SW 1271 (cell line): ENCODE measurements around the gene KRTAP10-8.
"Not testable (repeated sequence)": the region's sequence is repeated elsewhere in the genome, so short reads cannot be mapped to it uniquely, and the experiment has no call there.

Source experiments
- DNase-seq, 2 experiments: peaks; one replicate each; lab custom pipeline; 2025; lab: John Stamatoyannopoulos, UW

Gene KRTAP10-8

DNA sequence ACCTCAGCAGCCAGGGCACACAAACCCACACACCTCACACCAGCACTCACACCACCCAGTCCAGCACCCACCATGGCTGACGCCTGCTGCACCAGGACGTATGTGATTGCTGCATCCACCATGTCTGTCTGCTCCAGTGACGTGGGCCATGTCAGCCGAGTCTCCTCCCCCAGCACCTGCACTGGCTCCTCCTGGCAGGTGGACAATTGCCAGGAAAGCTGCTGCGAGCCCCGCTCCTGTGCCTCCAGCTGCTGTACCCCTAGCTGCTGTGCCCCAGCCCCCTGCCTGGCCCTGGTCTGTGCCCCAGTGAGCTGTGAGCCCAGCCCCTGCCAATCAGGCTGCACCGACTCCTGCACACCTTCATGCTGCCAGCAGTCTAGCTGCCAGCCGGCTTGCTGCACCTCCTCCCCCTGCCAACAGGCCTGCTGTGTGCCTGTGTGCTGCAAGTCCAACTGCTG, at the start of gene KRTAP10-8:
KRTAP10-8 (plus strand) TSS at position 51 of the 458 bp plus-strand sequence; CDS start at position 73, 22 bp downstream.
- DNase-seq, result no peak

DNA sequence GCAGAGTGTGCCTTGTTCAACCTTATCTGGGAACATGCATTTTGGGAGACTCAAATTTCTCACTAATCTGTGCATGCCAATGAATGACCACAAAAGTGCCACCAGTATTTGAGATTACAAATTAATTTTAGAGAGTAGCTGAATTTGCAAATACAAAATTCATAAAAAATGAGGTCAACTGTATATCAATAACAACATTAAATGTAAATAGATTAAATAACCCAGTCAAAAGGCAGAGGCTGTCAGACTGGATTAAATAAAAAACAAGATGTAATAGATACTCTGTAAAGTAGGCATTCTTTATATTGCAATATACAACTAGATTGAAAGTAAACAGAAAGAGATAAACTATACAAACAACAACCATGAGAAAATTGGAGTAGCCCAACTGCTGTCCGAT, 47.8 kb upstream of the KRTAP10-8 start:
- no peak for DNase-seq

- DNase-seq, result no peak
Observed at GRCh38 chr21:44564886-44565598, 46.8 kb upstream of the KRTAP10-8 start.

DNA sequence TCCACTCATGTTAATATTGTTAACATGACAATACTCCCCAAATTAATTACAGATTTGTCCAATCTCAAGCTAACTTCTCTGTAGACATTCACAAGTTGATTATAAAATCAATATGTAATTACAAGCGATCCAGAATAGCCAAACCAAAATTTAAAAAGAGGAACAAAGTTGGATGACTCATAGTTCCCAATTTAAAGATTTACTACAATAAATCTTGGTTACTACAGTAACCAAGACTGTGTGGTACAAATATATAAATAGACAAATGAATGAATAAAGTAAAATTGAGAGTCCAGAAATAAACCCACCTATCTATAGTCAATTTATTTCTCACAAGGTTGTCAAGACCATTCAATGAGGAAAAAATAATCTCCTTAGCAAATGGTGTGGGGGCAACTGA, 45.5 kb upstream of the KRTAP10-8 start:
- no peak for DNase-seq

- DNase-seq, result no peak
Observed at GRCh38 chr21:44567481-44568171, 44.3 kb upstream of the KRTAP10-8 start.

DNA sequence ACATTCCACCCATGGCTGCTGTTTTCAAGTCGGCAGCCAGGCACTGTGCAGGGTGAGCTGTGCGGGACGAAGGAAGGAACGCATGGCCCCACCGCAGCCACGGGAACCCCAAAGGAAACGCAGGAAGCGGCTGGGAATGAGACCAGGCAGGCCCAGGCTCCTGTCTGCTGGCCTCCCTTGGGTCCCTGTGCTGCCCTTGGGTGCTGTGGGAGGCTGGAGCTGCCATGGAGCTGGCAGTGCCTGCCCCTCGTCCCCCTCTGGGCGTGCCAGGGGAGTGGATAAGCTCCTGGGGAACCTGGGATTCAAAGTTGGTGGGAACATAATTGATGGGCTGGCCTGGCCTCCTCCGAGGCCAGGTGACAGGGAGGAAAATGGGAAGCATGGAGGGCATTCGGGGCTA, 43.6 kb upstream of the KRTAP10-8 start:
- DNase-seq, result no peak

- no peak for DNase-seq
Observed at GRCh38 chr21:44568667-44569556, 43.0 kb upstream of the KRTAP10-8 start.

- DNase-seq, result no peak
Observed at GRCh38 chr21:44569861-44570517, 41.9 kb upstream of the KRTAP10-8 start.

- DNase-seq, result no peak
Observed at GRCh38 chr21:44571296-44571695, 40.6 kb upstream of the KRTAP10-8 start.

DNA sequence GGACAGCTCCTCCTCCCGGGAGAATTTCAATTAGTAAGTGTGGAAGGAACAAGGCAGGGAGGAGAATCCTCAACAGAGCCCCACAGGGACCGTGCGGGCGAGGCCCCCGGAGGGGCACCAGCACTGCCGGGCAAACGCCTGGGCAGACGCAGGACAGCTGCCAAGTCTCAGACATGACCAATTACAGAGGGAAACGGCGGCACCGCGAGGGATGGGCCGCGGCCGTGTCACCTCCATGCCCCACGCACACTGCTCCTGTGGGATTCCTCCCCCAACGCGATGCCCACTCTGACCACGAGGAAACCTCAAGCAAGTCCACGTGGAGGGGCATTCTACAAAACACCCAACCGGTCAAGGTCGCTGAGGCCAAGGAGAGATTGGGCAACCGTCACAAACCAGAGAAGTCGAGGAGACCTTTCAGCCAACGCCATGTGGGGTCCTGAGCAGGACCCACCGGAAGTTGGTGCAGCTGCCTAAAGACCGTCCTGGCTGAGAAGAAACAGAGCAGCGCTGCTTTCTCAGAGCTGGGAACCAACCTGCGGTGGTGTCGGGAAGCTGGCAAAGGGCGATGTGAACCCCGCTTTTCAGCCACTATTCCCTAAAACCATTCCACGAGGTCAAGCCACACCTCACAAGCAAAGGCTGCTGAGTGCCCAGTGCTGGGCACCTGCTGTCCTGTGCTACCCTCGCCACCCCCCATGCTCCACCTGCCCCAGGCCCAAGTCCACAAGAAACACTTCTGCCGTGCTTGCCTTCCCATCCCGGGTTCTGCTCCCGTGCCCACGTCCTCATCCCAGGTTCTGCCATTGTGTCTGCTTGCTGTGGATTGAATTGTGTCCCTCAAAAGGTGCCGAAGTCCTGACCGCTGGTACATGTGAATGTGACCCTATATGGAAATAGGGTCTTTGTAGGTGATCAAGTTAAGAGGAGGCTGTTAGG, 39.8 kb upstream of the KRTAP10-8 start:
- no peak for DNase-seq

- DNase-seq, result no peak
Observed at GRCh38 chr21:44572959-44573583, 38.8 kb upstream of the KRTAP10-8 start.

DNA sequence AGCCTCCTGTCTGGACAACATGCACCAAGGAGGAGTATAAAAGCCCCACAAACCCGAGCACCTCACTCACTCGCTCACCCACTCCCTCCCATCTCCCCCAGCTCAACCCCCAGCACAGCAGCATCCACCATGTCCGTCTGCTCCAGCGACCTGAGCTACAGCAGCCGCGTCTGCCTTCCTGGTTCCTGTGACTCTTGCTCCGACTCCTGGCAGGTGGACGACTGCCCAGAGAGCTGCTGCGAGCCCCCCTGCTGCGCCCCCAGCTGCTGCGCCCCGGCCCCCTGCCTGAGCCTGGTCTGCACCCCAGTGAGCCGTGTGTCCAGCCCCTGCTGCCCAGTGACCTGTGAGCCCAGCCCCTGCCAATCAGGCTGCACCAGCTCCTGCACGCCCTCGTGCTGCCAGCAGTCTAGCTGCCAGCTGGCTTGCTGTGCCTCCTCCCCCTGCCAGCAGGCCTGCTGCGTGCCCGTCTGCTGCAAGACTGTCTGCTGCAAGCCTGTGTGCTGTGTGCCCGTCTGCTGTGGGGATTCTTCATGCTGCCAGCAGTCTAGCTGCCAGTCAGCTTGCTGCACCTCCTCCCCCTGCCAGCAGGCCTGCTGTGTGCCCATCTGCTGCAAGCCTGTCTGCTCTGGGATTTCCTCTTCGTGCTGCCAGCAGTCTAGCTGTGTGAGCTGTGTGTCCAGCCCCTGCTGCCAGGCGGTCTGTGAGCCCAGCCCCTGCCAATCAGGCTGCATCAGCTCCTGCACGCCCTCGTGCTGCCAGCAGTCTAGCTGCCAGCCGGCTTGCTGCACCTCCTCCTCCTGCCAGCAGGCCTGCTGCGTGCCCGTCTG, 38.0 kb upstream of the KRTAP10-8 start, which contains the start of gene KRTAP10-4:
KRTAP10-4 (plus strand) TSS at position 100 of the 827 bp plus-strand sequence; CDS start at position 130, 30 bp downstream.
- DNase-seq, result not testable (repeated sequence)

- DNase-seq, result no peak
Observed at GRCh38 chr21:44574457-44575306, 37.2 kb upstream of the KRTAP10-8 start.

- DNase-seq, result no peak
Observed at GRCh38 chr21:44575307-44576024, 36.4 kb upstream of the KRTAP10-8 start.

GRCh38 chr21:44576025-44576420, 35.9 kb upstream of the KRTAP10-8 start:
- DNase-seq, result no peak

GRCh38 chr21:44578371-44579055, 33.4 kb upstream of the KRTAP10-8 start:
- no peak for DNase-seq
